T follicular helper cell (primary cell): Measurements from ENCODE around the gene ERICH2.

Experiments
- DNase-seq: peaks from one replicate; pipeline ENCODE4 v3.0.0-alpha.2; 2020; ENCODE audit warnings: low read depth

Gene ERICH2

DNA sequence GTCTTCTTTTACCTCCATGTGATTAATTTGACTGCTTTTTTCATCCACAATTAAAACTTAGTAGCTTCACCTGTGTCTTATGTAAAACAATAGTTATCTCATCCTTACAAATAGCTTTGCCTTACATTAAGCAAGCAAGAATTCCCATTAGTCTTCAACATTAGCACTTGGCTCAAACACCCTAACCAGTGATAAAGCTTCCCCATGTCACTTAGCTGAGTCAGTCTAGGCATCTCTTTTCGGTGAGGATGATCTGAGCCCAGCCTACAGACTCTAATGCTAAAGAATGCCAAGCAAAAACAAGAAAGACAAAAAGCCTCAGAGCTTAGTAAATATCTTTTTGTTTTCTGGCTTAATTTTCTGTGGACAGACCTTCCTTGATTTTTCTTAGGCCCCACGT is 72.6 kb downstream of the ERICH2 start:
- no peak for DNase-seq

DNA sequence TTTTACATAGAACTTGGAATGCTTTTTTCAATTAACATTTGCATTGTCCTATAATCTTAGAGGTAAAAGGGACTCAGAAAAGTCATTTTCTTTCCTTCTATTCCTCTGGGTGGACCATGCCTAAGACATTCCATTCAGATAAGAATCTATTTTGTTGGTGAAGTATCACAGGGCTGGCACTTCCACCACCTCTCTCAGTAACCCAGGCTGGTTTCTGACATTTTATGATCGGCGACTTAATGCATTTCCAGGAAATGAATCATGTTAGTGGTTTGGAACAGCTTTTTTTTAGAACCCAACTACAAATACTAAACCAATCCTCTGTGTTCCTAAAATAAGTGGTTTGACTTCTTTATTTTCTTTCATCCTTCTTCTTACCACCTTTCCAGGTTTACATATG is 73.5 kb downstream of the ERICH2 start:
- DNase-seq: no peak

DNA sequence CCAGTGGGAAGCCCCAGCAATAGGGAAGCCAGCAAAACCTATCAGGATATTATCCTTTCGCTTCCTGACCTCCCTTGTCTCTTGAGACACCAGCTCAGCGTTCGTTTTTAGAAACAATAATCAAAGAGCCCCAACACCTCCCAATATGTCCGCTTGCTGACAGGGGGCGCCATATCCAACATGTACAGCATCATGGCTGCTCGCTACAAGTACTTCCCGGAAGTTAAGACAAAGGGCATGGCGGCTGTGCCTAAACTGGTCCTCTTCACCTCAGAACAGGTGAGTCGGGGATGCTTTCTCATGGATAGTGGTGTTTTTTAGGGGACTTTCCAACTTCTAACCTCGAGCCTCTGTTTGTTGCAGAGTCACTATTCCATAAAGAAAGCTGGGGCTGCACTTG is 75.2 kb downstream of the ERICH2 start:
- DNase-seq: no peak

DNA sequence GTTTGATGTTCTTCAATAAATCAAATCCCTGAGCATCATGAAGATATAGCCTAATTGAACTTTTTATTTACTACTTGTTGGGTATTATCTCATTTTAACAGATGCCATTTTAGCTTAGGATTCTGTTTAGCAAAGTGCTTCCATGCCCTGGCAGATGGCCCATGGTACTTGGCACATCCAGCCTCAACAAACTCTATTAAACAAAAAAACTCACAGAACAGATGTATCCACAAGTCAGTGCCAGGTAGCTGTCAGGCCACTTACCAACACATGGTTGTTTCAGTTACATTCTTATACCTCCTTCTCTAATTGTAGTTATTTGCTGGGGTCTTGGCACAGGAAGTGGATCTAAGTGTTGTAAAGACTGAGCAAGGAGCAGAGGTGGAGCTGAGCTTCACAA is 76.1 kb downstream of the ERICH2 start:
- no peak for DNase-seq

DNA sequence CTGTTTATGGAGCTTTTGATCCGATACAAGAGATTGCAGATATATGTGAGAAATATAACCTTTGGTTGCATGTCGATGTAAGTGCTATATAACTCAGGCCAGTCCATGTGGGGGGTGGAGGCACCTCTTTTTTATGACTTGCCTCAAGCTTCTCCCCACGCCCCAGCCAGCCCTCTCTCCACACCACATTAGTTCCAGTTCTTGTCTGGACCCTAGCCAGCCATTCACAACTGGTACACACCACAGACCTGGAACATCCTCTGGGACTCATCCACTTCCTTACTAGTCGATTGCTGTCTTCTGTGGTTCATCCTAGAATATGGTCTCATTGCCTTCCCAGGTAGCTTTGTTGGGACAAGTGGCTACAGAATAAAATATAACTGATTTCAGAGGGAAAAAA is 77.5 kb downstream of the ERICH2 start:
- no peak for DNase-seq
